Hippocampal formation (tissue), 2 donors: Measurements from ENCODE around the gene PITPNM3.
"Not testable (repeated sequence)": the region's sequence is repeated elsewhere in the genome, so short reads cannot be mapped to it uniquely, and the experiment has no call there.

Experiments used
- DNase-seq, 2 donors: peaks; one replicate each; lab custom pipeline; 2025; lab: John Stamatoyannopoulos, UW

Gene PITPNM3

DNA sequence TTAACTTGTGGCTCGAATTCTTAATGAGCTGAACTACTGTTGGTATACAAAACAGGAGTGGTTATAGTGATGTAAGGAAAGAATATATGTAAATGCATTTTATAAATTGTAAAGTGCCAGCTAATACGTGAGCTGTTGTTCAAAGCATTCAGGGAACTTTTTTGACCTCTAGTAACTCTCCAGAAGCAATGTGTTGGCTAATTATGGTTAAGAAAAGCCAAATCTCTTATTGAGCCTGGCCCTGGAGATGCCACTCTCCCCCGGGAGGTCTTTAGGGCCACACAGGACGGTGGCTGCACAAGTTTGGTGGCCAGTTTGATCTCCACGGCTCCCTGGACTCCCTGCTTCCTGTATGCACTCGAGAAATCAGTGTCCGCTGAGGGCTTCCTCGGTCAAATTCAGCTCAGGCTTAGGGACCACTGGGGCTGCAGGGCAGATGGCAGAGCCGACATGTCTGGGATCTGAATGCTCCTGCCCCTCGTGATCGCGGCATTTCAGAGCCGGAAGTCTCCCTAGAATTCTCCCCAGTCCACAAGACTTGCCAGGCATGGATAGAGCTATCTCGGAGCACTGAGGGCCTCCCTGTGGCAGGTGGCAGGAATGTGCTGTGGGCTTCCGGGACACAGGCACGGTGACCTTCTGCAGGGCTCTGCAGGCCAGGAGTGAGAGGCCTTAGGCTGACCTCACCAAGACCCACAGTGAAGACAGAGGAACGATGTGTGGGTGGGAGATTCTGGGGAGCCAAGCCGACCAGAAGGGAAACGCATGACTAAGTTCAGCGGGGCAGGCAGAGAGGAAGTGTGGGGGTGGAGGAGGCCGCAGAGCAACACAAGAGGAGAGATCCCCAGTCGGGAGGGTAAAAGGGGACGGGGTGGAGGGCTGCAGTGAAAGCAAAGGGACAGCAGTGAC is 18.6 kb upstream of the PITPNM3 start:
- DNase-seq = no peak

DNA sequence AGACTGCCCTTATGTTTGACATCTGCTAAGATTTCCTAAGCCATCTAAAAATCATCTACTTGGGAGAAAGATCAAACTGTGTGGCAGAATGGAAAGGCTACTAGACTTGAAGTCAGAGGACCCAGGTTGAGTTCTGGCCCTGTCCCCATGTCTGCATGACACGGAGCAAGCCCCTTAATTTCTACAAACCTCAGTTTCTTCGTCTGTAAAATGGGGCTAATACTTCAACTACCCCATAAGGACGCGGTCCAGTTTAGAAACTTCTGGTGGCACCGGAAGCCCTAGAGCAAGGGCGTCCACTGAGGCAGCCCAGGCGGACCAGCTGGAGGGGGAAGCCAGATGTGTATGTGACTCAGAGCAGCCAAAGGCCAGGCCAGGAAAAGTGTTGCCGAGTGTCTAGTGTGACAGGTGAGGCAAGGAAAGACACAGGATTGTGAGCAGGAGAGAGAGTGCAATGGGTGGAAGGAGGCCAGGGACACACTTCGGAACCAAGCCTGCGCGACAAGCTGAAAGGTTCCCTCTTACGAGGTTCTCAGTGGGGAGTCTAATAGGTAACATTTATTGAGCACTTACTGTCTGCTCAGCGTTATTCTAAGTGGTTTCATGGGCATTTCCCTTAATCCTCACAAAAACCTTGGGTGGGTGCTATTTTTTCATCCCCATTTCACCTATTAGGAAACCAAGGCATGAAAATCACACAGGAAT is 17.8 kb upstream of the PITPNM3 start:
- DNase-seq = no peak

DNA sequence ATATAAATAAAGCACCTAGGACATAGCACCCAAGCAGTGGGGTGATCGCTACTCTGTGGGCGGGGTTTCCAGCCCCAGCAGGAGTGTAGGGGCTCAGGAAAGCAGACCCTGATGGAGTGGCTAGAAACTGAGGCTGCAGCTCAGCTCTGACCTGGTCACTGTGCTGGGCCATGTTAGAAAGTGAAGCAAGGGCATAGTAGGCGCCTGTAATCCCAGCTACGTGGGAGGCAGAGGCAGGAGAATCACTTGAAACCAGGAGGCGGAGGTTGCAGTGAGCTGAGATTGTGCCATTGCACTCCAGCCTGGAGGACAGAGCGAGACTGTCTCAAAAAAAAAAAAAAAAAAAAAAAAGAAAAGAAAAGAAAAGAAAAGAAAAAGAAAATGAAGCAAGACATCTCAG is 17.1 kb upstream of the PITPNM3 start:
- DNase-seq = not testable (repeated sequence)

DNA sequence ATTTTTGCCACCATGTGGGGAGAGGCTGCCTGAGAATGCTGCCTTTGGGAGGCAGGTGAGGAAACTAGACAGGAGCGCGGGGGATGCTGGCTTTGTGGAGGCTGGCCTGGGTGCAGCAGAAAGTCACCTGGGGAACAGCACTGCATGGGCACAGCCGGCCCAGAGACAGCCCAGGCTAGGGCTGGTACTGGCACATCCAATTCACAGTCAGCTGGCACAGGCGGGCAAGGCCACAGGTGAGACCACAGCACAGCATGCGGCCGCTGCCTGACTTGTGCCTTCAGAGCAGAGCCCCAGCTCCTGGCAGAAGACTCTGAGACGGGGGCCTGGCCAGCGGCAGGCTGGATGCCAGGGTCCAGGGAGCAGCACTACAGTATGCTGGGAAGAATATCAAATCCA is 16.6 kb upstream of the PITPNM3 start:
- no peak for DNase-seq

DNA sequence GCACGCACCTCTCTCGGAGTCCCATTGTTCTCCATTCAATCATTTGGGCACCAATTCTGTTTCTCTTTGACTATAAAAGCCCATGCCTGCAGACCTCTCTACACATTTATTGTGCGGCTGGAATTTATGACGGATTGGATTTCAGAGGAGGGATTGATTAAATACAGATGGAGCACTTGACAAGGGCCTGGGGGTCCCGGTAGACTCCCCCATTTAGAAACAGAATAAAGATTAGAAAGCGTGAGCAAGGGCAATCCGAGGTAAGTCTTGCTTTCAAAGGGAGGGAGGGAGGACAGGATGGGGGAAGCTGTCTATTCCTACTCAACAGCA is 15.1 kb upstream of the PITPNM3 start:
- DNase-seq = no peak

DNA sequence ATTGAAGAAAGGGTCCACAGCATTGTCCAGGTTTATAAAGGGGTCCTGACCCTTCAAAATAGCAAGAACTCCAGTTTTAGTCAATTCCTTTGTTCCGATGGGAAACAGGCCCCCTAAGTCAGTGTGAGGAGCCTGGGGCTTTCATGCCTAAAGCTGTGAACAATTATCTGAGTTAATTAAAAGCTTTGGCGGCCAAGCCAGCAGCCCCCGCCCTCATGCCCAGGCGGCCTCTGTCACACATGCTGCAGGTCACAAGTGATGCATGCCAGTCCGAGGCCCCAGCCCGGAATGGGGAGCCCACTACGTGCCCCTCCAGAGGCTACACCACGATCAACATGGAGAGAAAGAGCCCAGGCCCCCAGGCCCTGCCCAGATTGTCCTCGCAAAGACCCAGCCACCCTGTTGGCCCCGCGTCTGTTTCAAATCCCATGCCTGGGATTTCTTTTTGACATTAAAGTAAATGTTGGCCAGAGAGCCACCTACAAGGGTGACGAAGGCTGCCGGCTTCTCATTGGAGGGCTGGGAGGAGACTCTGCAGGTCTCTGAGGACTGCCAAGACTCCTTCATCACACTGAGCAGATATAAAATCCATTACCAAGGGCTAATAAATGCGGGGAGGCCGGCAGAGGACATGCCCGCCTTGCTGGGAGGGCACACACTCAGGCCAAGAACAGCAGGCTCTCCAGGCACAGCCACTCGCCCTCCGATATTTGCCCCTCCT is 14.5 kb upstream of the PITPNM3 start:
- no peak for DNase-seq

DNA sequence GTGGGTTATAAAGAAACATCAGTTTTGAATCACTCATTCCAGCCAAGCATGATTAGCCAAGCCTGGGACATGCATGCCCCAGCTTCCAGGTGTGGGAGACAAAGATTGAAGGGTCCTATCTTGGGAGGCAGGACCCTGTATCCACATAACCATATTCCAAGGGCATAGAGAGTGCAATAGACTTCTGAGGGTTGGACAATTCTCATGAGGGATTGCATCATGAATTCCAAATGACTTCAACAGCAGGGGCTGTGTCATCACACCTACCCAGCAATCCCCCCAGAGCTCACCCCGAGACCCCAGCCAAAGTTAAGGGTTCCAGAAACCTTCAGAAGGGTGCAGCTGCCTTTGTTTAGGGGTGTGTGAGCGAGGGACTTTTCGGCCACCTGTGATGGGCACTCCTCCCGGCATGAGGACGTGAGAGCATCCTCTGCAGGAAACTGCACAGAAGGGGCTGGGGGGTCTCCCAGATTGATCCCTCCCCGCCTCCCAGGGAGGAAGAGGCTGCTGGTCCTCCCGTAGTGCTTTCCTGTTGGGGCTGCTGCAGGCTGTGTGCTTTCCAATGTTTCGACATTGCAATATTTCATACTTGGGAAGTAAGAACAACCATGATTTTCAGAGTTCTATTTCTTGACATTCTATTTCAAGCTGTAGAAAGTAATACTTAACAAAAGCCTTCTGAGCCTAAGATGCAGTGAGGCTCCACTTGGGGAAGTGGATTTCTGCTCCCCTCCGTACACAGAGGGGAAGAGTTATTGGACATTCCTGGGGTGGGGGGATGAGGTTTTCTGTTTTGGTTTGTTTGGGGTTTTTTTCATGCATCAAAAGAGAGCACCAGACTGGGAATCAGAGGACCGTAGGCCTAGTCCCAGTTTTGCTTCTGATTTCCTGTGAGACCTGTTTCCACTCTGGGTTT is 13.3 kb upstream of the PITPNM3 start:
- DNase-seq = no peak

DNA sequence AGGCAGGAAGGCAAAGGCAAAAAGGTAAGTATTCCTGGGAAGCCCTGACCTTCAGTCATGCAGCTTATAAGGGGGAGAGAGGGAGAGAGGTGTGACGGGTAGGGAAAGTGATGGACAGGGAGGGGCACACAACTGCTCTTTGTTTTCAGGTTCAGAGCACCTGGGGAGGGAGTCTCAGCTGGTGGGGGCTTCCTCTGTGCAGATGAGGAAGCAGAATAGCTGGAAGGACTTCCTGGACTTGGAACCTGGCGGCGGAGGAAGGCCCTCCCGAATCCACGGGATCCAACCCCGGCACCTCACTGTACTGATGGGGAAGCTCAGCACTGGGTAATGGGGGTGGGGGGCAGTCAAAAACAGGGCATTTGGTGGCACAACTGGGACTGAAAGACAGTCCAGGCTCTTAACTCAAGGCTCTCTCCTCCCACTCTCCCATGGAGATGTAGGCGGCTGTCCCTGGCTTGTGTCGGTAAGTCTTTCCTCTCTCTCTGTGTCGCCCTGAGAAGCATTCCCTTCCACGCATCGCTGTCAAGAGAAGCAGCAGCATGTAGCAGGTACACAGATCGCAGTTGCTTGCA is 11.9 kb upstream of the PITPNM3 start:
- no peak for DNase-seq

DNA sequence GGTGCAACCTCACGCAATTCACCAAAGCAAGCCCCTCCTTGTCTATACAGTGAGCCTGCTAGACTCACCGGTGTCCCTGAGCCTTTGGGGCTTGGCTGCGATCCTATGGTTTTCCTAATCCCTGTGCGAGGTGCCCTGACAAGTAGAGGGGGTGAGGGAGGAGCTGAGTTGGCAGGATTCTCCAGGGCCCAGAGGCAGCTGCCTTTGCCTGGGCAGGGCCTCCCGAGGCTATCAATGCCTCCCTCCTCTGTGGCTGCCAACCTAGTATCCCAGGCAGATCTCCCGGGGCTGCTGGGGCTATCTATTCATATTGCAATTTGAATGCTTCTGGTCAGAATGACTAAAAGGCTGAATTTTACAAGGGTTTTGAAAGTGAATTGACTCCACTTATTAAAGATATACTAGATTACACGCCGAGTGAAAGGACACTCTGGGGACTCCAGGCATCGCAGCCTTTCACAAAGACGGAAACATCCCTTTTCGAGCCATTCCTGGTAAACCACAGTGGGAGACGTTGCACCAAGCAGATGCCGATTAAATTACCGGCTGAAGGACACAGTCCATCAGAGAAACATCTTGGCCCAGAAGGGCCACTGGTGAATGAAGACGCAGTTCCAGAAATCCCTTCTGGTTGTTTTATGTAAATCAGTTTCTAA is 11.3 kb upstream of the PITPNM3 start:
- no peak for DNase-seq

DNA sequence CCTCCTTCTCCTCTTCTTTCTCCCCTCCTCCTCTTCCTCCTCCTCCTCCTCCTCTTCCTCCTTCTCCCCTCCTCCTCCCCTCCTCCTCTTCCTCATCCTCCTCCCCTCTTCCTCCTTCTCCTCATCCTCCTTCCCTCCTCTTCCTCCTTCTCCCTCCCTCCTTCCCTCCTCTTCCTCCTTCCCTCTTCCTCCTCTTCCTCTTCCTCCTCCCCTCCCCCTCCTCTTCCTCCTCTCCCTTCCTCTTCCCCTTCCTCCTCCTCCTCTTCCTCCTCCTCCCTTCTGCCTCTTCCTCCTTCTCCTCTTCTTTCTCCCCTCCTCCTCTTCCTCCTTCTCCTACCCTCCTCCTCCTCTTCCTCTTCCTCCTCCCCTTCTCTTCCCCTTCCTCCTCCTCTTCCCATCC is 5.1 kb upstream of the PITPNM3 start:
- no peak for DNase-seq

DNA sequence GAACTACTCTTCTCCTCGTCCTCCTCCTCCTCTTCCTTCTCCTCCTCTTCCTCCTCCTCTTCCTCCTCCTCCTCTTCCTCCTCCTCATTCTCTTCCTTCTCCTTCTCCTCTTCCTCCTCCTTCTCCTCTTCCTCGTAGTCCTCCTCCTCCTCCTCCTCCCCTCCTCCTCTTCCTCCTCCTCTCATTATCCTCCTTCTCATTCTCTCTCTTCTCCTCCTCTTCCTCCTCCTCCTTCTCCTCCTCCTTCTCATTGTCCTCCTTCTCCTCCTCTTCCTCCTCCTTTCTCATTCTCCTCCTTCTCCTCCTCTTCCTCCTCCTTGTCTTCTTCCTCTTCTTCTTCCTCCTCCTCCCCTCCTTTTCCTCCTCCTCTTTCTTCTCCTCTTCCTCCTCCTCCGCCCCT is 4.1 kb upstream of the PITPNM3 start:
- DNase-seq = no peak

DNA sequence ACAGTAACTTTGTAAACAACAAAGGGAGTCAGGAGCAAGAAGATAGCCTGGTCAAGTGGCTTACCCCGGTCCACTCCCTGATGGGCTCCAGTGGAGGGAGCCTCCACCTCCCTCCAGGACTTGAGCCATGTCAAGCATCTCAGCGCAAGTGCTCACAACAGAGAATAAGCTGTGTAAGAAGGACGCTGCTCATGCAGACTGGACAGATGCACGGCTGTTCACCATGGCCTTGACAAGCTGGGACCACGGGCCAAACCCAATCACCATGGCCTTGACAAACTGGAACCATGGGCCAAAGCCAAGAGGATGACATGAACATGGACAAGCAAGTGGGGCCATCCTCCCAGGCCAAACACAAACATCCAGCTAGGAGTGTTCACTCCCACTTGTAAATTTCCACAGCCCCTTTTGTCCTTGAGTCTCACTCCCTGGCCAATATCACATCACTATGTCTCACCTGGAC is 3.4 kb upstream of the PITPNM3 start:
- DNase-seq = no peak

DNA sequence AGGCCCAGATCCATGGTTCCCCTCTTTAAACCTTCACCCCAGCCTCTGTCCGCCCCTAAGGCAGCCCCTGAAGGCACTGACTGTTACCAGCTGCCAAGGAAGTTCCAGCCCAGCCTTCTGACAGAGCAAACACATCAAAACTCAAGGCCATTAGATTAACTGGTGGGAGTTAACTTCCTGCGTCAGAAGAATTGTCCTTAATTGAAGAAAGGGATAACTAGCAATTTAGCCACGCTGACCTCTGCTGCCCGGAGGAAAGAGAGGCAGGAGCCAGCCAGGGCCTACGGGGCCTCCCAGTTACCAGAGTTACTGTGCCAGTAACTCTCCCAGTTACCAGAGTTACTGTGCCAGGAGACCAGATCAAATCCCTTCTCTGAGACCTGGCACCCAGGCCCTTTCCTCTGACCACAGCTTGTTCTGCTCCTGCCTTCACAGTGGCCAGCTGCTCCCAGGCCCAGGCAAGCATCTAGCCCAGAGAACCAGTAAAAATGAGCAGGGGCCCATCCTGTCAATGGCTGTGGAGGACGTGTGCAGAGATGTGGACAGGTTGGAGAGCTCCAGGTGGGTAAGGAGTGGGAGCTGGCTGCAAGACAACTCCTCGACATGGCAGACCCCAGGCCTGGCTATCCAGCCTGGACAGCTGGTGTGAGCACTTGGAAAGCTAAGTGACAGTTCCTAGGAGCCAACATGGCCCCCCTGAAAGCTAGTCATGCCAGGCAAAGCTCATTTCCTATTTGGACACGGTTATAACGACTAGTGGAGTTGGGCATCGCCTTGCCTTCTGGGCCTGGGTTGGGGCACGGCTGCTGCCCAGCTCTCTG is 2.8 kb upstream of the PITPNM3 start:
- no peak for DNase-seq

DNA sequence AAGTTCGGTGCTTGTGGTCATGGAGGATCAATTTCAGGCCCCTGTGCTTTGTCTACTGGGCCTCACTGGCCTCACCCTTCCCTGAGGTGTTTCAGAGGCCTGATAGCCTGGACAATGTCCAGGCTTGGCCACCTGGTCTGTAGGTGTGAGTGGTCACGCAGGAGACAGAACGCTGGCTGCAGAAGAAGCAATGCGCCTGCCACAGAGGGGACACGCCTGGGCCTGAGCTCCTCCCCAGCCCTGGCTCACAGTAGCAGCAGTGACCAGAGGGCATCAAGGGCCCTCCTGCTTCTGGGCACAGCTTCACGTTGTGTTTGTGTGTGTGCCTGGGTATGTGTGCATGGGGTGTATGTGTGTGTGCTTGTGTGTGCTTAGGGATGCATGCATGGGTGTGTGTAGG is 1.9 kb upstream of the PITPNM3 start:
- DNase-seq = no peak

DNA sequence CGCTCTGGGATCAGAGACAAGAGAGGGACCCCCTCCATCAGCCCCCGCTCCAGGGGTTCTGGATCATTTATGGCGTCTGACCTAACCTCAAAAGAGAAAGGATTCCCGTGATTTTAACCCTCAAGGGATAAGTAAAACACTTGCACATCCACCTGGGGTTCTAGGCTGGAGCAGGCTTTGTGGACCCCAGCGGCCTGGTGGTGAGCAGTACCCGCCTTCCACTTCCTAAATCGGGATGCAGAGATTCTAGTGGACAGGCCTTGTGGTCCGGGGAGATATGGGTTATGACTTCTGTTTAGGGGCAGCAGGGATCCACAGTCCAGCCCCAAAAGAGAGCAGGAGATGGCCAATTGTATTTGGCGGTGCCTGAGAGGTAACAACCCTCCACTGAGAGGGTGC is 684 bp upstream of the PITPNM3 start:
- no peak for DNase-seq

DNA sequence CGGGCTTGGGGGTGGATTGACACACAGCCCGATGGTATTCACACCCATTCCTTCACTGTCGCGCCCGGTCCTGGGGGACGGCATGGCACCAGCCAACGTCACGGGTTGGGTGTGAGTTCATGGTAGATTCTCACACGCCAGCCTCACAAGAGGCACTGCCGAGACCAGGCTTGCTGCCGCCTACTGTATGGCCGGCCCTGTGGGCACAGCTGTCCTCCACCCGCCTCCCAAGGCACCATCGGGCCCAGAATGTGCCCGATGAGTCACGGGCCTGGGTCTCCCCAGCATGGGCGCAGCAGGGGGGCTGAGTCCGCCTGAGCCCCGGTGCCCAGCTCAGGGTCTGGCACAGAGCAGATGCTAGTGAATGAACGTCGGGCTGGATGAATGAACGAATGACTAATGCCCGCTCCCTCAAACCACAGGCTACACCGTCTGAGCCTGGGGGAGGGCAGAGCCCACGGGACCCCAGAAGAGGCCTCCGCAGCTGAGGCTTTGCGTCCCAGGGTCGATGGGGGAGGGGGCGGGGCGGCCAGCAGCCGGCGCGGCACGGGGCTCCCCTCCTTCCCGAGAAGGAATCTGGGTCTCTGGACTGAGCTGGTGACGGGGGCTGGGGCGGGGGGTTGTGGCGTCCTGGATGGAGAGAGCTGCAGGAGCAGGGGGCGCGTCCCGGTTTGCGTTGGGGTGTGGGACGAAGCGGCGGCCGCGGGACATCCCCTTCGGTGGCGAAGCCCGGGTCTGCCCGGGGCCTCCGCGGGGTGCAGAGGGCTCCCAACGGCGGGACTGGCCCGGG is 829 bp downstream of the PITPNM3 start:
- no peak for DNase-seq

DNA sequence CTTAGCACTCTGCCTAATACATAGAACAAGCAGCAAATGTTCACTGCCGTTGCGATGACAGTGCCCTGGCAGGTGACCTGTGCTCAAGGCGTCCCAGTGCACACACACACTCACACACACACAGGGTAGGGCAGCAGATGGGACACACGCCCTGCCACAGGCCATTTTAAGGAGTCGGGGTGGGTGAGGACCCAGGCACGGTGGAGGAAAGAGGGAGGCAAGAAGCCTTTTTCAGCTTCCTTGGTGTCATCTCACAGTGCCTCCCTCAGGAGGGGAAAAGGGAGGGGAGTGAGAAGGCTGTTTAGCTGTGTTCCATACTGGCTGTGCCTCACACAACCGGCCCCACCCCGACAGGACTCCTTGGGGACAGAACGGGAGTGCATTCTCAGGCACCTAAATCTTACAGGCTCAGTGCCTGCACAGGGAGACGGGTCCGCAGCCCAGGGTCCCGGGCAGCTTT is 1.5 kb downstream of the PITPNM3 start:
- no peak for DNase-seq

DNA sequence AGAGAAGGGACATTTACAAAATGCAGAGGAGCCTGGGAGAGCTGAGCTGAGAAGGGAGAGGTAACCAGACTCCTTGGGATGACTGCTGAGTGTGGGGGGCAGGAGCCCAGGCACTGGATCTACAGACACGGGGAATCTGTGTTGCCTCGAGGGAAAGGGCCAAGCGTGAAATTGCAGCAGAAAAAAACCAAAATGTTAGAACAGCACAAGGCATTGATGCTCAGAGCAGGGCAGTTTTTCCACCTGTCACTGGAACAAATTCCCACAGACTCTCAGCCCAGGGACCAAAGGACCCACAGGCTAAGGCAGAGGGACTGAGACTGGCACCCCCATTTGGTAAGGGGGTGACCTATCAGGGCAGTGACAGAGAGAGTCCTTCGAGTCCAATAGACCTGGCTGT is 2.0 kb downstream of the PITPNM3 start:
- no peak for DNase-seq
